ENCODE measurements around the gene PTGDR2.

Gene PTGDR2

DNA sequence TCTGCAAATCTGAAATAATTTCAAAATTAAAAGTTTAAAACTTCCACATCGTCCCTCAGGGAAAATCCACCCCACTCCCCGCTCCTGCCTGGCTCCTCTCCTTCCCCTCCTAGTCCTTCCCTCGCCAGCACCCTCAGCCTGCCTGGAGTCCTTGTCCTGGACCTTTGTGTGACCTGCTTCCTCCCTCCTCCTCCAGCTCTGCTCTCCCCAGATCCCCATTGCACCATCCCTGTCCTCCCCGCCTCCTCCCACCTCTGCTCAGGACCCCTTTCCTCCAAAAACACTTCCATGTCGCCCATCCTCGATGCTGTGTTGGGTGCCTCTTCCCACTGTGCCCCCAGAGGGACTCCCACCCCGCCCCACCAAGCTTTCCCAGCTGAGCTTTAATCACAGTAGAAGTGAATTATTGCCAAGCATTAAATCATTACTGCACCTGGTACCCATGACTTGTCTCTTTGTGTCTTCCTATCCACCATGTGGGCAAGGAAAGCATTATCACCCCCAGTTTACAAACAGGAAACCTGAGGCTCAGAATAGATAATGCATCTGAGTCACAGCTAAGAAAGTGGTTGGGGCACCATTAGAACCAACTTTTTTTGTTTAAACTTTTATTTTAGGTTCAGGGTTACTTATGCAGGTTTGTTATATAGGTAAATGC is 9.2 kb upstream of the PTGDR2 start:
- TF ChIP-seq, protein P1, sequence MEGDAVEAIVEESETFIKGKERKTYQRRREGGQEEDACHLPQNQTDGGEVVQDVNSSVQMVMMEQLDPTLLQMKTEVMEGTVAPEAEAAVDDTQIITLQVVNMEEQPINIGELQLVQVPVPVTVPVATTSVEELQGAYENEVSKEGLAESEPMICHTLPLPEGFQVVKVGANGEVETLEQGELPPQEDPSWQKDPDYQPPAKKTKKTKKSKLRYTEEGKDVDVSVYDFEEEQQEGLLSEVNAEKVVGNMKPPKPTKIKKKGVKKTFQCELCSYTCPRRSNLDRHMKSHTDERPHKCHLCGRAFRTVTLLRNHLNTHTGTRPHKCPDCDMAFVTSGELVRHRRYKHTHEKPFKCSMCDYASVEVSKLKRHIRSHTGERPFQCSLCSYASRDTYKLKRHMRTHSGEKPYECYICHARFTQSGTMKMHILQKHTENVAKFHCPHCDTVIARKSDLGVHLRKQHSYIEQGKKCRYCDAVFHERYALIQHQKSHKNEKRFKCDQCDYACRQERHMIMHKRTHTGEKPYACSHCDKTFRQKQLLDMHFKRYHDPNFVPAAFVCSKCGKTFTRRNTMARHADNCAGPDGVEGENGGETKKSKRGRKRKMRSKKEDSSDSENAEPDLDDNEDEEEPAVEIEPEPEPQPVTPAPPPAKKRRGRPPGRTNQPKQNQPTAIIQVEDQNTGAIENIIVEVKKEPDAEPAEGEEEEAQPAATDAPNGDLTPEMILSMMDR (conservative IDR thresholded peaks at IDR 0.05; ENCODE audit: control insufficient read depth, insufficient read depth, low read depth, low read length) = no peak
- H3K4me3 ChIP-seq (ENCODE audit: control insufficient read depth, low read depth, low read length) = no peak overlapping the region
- DNase-seq (ENCODE audit: low read depth) = no peak

GRCh38 chr11:60863550-60864521 is 8.1 kb upstream of the PTGDR2 start:
- H3K4me3 ChIP-seq (ENCODE audit: control insufficient read depth, low read depth, low read length) = no peak overlapping the region
- TF ChIP-seq, protein P1 (conservative IDR thresholded peaks at IDR 0.05; ENCODE audit: control insufficient read depth, insufficient read depth, low read depth, low read length) = no peak
- no peak for DNase-seq (ENCODE audit: low read depth)

GRCh38 chr11:60862171-60862570 is 6.4 kb upstream of the PTGDR2 start:
- TF ChIP-seq, protein P1 (conservative IDR thresholded peaks at IDR 0.05; ENCODE audit: control insufficient read depth, insufficient read depth, low read depth, low read length) = no peak
- no peak for DNase-seq (ENCODE audit: low read depth)
- H3K4me3 ChIP-seq (ENCODE audit: control insufficient read depth, low read depth, low read length) = no peak overlapping the region

- TF ChIP-seq, protein P1 (conservative IDR thresholded peaks at IDR 0.05; ENCODE audit: control insufficient read depth, insufficient read depth, low read depth, low read length) = no peak
- no peak overlapping the region for H3K4me3 ChIP-seq (ENCODE audit: control insufficient read depth, low read depth, low read length)
- peak; percentile 38 for DNase-seq (ENCODE audit: low read depth)
Observed at GRCh38 chr11:60860943-60861342, 5.2 kb upstream of the PTGDR2 start.

GRCh38 chr11:60859616-60860250 is 4.0 kb upstream of the PTGDR2 start:
- H3K4me3 ChIP-seq (ENCODE audit: control insufficient read depth, low read depth, low read length) = no peak overlapping the region
- no peak for DNase-seq (ENCODE audit: low read depth)
- TF ChIP-seq, protein P1 (conservative IDR thresholded peaks at IDR 0.05; ENCODE audit: control insufficient read depth, insufficient read depth, low read depth, low read length) = no peak

GRCh38 chr11:60858731-60859464 is 3.1 kb upstream of the PTGDR2 start:
- H3K4me3 ChIP-seq (ENCODE audit: control insufficient read depth, low read depth, low read length) = no peak overlapping the region
- TF ChIP-seq, protein P1 (conservative IDR thresholded peaks at IDR 0.05; ENCODE audit: control insufficient read depth, insufficient read depth, low read depth, low read length) = no peak
- no peak for DNase-seq (ENCODE audit: low read depth)
